Measurements from ENCODE around the gene PRKCQ.

DNA sequence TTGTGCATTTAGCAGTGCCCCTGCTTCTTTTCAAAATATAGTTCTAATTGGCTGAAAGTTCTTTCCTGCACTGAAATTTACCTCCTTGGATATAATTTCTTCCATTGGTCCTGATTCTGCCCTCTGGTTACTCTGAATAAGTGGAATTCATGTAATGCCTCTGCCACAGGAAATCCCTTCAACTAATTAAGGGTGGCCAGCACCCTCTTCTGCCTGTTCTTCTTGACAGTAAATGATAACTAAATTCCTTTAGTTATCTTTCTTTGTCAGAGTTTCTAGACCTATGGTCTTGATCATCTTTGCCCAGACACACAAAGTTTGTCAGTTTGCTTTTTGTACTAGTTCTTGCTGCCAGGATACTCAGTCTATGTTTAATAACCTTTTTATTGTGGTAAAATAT is 40.2 kb downstream of the PRKCQ start:
- TF ChIP-seq GATA2 (IDR thresholded peaks at IDR 0.05; ENCODE audit: low read depth, low read length): no peak
- TF ChIP-seq GATA3 (IDR thresholded peaks at IDR 0.05; ENCODE audit: low read depth, low read length): no peak

Measured in SH-SY5Y (cell line).